Stimulated activated CD8-positive, alpha-beta memory T cell treated with anti-CD3 and anti-CD28 coated beads, Interleukin-4, amount 100 ng/mL, for 4 hours (primary cell): ENCODE results near the gene PBX1.

ENCODE experiments used
- DNase-seq, 2 donors: peaks; one replicate each; pipeline ENCODE4 v3.0.0-alpha.2; 2020; ENCODE audit warnings: low read depth in 2 of 2, low spot score in 1 of 2

PBX1 gene

DNA sequence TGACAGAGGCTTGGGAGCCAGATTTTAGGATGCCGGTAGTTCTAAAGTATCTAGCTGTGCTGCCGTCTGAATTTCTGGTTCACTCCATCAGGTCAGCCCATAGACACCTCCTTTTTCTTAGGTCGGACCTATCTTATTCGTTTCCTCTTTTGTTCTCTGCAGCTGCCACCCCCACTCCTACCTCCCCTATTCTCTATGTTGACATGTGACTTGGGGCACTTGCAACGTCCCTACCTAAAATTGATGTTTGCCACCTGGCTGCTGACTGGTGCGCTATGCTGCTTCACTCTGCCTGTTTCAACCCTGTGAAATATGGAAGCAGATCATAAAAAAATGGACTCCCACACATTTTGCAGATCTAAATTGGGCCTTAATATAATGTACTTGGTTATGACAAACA, 55.3 kb downstream of the PBX1 start:
- no peak for DNase-seq

DNA sequence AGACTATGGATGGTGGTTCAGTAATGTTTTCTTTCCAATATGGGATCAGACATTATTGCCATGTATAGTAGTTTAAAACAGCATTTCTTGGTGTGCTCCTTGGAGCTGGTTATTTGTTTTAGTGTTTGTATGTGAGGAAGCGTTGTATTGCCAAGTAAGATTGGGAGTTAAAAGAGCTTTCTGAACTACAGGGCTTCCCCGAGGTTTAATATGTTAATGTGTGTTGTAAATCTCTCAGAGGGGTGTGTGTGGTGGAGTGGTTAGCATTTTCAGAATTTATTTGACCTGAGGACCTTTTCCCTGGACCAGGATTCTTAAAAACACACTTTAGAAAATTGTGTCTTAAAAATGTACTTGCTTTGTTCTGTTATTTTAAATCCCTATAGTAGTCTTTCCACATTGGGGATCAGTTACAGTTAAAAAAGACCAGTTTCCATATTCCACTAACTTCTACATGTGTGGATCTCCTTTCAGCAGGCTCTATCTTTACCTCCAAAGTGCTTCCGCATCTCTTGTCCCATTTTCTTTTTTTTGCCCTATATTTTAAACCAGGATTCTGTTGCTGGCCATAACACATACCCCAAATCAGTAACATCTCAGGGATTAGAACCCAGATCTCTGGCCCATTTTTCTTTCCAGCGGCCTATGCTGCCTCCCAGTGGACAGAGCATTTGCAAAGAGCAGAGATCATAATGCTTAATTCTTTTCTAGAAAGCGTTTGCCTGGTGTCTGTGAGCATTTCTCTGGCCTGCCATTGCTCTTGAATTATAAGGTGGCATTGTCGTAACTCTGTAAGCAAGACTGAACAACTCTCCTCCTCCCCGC, 58.6 kb downstream of the PBX1 start:
- DNase-seq: no peak

DNA sequence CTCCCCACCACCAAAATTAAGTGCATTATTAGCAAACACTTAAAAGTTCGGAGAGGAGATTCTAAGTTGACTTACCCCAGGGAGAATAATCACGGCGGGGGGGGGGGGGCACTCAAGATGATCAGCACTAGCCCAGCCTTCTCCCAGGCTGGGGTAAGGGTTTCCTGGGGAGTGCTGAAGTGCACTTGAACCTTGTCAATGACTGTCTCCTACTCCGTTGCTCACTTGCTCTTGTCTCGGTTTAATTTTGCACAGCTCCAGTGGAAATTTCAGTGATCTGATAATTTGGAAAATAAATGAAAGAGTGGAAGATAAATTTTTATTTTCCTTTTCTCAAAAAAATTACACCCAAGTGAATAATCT, 59.2 kb downstream of the PBX1 start:
- DNase-seq: no peak

DNA sequence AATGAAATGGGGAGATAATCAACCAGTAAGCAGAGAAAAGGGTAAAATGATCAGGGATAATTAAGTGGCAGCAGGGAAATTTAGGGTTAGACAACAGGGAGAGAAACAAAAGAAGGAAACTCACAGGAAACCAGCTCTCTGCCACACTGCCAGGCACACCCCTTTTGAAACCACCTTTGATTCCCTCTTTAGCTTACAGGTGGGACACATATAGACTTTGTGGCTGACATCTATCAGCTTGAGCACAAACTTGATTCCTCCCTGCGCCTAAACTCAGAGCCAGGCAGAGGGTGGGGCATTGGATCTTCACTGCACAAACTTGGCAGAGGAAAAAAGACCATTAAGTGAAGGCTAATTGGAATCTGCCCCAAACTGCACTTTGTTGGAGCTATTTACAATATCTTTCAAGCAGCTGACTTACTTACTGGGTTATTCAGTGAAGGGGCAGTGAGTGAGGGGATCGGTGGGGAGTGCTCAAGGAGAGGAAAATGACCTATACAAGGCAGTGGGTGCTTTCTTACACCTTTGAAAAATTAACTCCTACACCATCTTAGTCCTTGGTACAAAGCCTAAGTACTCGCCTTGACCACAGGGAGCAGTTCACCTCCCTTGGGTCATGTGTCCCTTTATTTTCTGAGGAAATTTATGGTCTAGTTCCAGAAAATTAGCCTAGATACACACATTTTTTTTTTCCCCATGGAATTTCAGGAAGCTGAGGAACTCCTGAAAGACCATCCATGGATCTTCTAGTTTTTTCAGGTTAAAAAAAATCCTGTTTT, 60.2 kb downstream of the PBX1 start:
- DNase-seq: no peak

DNA sequence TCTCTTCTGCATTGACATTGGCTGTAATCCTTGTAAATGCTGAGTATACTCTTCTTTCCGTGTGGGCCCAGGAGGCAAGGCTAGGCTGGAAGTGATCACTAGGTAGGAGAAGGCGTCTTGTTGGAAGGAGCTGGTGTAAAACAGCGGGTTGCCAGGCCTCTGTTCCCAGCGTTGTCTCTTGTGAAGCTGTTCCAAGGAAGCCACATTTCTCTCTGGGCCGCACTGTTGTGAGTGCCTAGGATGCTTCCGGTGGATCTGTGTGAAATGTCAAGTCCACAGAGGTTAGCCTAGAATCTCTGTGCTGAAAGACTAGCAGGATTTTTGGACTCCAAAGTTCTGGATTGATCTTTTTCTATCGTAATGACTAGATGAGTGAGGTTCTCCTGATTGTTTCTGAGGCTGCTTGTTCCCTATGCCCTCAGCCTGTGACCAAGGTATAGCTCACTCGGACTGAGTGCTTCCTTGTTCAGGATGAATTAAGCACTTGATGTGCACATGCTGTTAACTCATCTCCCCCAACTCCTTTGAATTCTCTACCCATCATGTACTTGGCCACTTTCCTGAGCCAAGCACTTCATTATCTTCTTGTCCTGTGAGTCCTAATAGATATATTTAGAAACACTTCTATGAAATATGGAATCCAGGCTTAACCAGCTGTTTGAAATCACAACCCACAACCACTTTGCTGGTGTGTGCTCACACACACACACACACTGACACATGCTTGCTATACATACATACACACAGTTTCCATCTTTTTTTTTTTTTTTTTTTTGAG, 63.3 kb downstream of the PBX1 start:
- DNase-seq: no peak

DNA sequence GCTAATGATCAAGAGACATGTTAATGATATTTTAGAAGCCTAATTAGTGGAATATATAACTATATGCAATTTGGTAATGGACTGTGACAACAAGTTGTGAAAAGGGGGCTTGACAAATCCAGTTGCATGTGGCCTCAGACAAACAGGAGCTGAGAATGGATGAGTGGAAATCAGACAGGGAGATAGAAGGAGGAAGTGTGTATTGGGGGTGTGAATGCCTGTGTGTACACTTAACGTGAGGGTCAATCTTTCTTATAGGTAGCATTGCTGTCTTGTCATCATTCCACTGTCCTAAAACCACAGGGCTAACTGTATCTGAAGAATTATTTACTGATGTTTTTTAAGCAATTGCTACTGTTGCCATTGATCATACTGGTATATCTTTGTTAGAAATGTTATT, 64.8 kb downstream of the PBX1 start:
- DNase-seq: no peak

DNA sequence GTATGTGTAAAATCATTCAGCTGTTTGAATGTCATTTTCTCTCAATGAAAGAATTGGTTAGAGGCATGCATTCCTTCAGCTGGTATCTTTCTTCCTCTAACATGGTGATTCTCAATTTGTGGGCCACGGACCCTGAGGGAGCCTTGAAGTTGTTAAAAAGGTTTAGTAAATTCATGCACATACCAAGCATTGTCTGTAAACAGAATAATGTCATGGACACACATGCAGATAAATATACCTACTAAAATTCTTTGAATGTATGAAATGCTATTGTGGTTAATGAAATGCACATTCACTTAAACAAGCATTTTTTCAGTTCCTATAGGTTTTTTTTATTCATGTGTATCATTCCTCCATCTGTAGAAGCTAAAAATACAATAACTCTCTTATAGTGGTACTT, 65.4 kb downstream of the PBX1 start:
- DNase-seq: no peak

DNA sequence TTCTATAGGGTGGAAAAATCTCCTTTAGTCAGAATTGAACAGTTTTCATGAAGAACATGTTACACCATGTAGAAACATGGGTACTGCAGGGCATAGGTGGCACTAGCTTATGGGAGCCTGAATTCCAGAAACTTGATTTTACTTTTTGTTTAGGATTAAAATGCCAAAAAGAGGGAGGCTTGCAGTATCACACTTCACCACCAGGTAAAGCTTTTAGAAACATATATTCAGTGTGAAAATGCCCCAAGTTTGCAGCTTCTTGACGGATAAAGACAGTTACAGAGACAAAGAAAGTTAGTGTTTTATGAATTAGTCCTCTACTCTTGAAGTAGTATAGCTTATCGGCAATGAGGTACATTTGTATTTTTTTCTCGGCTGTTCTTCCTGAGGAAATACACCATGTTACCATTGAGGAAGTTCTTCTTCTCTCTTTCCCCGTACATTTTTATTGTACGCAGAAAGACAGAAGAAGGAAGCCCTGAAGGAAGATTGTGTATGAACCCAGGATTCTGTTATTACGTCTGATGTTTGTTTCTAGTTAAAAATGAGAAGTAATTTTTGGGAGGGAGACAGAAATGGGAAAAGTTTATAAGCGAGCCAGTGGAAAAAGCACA, 66.1 kb downstream of the PBX1 start:
- no peak for DNase-seq

DNA sequence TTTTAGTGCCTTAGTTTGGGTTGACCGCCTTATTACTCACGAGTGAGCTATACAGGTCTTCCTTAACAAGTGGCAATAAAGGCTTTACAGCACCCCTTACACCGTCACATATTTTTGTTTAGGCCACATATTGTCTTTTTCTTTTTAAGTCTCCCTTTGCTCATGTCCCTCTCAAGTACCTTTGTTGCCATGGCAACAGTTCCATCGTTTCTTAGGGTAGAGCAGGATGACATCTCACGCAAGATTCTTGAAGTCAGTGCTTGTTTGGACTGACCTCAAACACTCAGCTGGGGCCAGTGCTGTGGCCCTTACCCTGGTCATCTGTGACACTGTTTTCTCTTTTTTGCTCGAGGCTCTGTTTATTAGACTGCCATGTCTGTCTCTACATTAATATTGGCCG, 69.8 kb downstream of the PBX1 start:
- no peak for DNase-seq

DNA sequence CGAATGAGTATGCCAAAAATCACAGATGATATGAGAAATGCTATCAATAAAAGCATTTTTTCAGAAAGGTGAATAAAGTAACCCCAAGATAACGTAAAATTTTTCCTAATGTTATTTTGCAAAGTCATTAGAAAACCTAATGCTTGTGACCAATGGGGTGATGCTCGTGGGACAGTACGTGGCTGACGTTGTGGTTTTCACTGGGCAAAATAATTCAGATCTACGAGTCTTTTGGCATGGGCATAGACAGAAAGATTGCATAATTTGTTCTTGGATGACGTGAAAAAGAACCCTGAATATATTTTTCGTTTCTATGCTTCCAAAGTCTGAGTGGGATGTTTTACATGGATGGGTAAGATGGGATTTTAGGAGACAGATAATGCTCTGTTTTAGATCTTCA, 71.0 kb downstream of the PBX1 start:
- no peak for DNase-seq

DNA sequence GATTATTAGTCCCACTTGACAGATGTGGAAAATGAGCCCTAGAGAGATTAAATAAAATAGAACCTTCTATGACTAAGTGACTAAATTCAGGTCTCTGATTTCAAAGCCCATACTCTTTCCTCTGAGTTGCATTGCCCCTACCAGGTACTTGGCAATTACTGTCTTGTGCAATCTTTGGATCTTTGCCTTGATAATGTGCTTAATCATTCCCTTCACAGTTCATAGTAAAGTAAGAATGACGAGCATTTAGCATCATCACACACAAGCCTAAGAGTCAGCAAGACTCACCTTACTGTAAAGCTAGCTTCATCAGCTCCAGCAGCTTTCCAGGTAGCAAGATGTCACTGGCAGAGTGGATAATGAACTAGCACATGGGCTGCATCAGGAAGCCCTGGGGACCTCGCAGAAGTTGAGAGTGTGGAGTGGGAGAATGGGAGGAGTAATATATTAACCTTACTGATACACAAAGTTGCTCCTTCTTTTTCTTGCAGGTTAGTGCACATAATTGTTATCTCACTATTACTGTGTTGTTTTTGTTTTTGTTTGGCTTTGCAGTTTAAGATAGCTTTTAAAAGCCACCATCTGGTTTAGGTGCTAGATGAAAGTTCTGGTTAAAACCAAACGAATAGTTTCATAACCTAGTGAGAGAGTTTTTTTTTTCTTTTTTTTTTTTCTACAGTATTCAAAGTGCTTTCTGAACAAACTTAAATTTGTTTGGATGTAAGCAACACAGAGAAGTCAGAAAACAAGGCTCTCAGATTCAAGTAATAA, 71.8 kb downstream of the PBX1 start:
- no peak for DNase-seq

DNA sequence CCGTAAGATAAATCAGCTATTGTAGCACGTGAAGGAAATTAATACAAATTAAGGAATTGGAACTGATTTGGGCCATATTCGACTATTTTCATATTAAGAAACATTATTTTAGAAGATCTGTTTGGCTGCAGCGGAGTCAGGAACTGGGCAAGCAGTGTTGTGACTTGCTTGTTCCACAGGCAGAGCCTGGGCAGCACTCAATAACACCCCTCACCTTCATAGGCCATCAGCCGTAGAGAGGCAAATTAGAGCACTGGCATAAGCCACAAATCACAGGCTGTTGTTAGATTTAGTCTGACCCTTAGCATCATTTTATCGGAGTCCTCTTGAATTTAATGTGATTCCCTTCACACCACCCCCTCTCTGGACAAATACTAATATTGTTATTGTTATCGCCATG, 72.8 kb downstream of the PBX1 start:
- DNase-seq: no peak

DNA sequence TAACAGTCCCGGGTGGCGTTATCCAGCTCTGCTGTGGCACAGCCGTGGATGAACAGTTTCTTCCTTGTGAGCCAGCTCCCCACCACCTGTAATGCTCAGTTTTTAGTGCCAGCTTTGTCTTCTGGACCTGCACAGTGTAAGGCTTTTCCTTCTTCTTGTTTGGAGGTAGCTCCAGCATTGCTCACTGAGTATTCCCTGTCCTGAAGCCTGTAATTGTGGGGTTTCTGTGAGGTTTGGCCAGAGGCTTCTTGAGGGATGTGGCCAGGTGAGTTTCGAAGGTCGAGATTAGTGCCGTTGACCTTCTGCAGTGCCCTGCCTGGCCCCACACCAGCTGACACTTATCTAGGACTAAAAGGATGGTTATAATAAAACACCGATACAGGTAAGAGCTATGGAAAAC, 75.0 kb downstream of the PBX1 start:
- DNase-seq: no peak

DNA sequence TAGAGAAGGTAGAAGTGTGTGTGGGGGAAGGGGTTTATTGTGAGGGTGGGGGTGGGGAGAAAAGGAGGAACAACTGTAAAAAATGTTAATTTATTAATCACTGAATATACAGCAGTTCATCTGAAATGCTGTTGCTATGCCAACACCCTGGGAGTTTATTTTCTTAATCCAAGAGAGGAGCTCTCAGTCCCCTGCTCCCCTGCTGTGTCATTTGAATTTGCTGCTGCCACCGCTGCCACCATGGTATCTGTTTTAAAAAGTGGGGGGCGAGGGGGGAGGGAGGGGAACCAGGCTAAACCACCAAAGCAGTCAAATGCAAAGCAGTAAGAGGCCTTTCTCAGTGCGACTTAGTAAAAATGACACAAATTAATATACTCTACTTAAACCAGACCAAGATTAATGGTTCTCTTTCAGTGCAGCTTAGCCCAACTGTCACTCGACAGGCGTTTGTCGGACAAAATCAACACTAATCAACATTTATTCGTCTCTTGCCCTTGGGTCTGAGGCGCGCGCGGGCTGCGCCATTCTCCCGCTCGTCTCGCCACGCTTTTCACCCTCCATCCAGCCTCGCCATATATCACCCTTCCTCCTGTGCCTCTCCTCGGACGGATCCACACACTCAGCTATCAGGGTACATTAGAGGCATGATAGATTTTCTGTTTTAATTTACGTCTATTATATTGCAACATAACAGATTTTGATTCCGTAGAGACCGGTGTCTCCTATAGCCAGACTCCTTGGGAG, 76.2 kb downstream of the PBX1 start:
- no peak for DNase-seq

DNA sequence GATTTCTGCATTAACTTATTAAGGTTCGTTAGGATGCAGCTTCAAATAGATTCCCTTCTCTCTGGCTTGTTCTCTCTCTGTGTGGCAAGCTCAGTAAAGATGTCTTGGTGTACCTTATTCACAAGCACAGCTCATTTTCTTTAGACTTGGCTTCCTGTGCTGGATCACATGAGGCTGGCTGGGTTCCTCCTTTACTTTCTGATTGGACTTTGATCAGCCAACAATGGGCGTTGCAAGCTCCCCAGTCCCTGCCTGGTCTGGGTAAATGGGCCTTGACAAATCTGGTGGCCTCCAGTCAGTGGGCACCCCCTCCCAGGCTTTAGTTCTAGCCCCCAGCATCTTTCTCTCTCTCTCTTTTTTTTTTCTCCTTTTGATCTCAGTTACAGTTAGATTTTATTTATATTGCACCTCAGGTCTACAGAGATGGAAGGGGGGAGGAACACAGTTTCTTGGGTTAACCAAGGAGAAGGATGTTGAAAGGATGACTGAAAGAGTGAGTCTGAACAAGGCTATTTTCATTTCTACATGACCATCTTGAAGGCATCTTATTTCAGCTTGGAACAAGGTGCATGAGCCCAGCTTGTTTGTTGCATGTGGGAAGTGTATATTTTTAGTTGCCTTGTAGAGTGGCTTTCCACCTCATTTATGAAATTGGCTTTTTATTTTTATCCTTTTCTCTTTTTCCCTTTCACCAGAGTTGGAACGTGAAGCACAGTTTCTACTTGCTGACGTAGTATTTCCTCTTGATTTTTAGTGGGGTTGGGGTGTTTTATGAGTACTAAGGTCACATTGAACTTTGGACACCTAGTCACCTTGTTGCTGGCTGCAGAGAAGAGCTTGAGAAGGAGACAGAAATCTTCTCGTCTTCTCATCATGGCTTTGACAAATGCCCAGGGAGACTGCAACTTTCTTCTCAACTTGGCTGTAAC, 77.1 kb downstream of the PBX1 start:
- DNase-seq: no peak

DNA sequence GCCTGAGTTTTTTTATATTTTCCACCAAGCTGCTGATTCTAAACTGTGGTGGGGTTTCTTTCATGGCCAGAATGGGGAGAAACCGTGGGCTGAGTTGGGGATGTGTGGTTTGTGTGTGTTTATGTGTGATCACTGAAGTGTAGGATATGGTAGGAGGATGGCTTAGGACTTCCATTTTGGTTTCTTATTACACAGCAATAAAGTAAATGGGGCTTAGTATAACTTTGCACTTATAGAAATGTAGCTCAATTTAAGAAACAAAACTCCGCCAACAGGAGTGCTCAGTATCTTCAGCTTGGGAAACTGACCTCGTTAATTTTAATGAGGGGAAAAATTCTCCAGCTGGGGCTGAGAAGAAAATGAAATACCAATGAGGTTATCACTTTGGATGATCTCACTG, 77.8 kb downstream of the PBX1 start:
- no peak for DNase-seq

DNA sequence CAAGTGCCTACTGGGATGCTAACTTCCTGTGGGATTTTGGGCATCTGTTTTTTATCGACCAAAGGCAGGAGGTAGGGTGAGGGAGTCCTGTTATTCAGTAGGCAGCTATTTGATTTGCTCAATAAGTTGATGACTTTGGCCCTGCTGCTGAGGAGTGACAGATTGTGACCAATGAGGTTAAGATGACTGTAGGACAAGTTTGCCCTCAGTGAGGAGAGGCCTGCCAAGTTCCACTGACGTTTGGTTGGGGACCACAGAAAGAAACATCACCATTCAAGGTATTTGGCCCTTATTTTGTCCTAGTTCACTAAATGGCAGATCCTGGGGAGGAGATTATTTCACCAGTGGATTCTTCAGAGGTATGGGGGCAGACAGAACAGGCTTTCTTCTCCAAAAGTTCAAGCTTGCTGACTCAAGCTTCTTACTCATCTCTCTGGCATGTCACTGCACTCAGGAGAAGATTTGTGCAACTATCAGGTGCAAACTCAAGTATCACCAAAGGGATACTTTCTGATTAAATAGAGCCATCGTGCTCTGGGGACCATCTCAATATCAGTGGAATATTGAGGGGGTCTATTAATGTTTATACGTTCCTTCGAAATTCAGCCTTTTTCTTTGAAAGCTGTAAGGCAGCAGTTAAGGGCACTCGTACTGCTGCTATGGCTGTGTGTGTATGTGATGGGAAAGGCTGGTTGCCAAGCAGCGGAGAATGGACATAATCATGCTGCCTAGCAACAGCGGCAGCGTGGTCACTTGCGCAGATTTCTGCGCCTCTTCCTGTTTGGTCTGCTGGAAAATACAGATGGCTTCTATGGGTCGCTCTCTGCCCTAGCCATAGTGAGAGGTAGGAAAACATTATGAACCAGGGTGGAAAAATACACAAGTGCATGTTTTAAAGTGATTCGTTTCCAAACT, 78.7 kb downstream of the PBX1 start:
- no peak for DNase-seq
